Measurements from ENCODE around the gene SLC9A3. TPM values are rescaled to one million over a fixed set of nuclear protein-coding genes. Genes with fewer than 3 reads are reported as not detected.

The SLC9A3 gene
- total RNA-seq = 1 to 10 TPM; 3.7 to 5.9 (median 4.3) TPM

GRCh38 chr5:524234-524972, at the start of gene SLC9A3:
SLC9A3 (minus strand) TSS chr5:524449.
- no peaks in the 10 kb centered on the region for H3K9me3 ChIP-seq
- no peak within 1 kb of the TSS for H3K27ac ChIP-seq
- H3K4me1 ChIP-seq = peaks cover 28% of the 10 kb centered on the region
- no peaks in the 10 kb centered on the region for H3K36me3 ChIP-seq
- TF ChIP-seq POLR2A (IDR thresholded peaks at IDR 0.05) (no peak), EP300 (IDR thresholded peaks at IDR 0.05) (no peak), POLR2AphosphoS5 (IDR thresholded peaks at IDR 0.05) (no peak), CTCF (IDR thresholded peaks at IDR 0.05) (no peak)
- H3K4me3 ChIP-seq = peak within 1 kb of the TSS; percentile 33
- WGBS = no CpG with 5 or more reads among the region's 89 CpGs
- H3K27me3 ChIP-seq = peaks cover 98% of the 10 kb centered on the region
- DNase-seq (ENCODE audit: low spot score in 2 of 2) = no peak

- H3K9me3 ChIP-seq = no peaks in the 10 kb centered on the region
- peak in 1 of 2 donors; percentile 69 for DNase-seq (ENCODE audit: low spot score in 2 of 2)
- no peak overlapping the region for H3K27ac ChIP-seq
- no peak for TF ChIP-seq CTCF (IDR thresholded peaks at IDR 0.05)
- no peak for TF ChIP-seq POLR2A (IDR thresholded peaks at IDR 0.05)
- no peak for TF ChIP-seq POLR2AphosphoS5 (IDR thresholded peaks at IDR 0.05)
- no peak for TF ChIP-seq EP300 (IDR thresholded peaks at IDR 0.05)
- H3K36me3 ChIP-seq = no peaks in the 10 kb centered on the region
- H3K4me3 ChIP-seq = no peak overlapping the region
- peaks cover 54% of the 10 kb centered on the region for H3K27me3 ChIP-seq
- H3K4me1 ChIP-seq = no peaks in the 10 kb centered on the region
- WGBS = 41% methylated on average over 11 of the region's 16 CpGs
Observed at GRCh38 chr5:573976-574375, 49.7 kb upstream of the SLC9A3 start.

- Histone ChIP-seq H3K36me3 (no peaks in the 10 kb centered on the region), H3K4me1 (no peaks in the 10 kb centered on the region), H3K9me3 (no peaks in the 10 kb centered on the region), H3K4me3 (no peak overlapping the region), H3K27ac (no peak overlapping the region), H3K27me3 (peaks cover 55% of the 10 kb centered on the region)
- 88% methylated on average over 12 of the region's 12 CpGs for WGBS
- no peak for DNase-seq (ENCODE audit: low spot score in 2 of 2)
- TF ChIP-seq EP300 (IDR thresholded peaks at IDR 0.05) (no peak), CTCF (IDR thresholded peaks at IDR 0.05) (no peak), POLR2A (IDR thresholded peaks at IDR 0.05) (no peak)
Observed at GRCh38 chr5:573206-573605, 49.0 kb upstream of the SLC9A3 start.

GRCh38 chr5:572398-573019, 48.3 kb upstream of the SLC9A3 start:
- Histone ChIP-seq H3K4me1 (no peaks in the 10 kb centered on the region), H3K27ac (no peak overlapping the region), H3K9me3 (no peaks in the 10 kb centered on the region), H3K4me3 (no peak overlapping the region), H3K36me3 (no peaks in the 10 kb centered on the region), H3K27me3 (peaks cover 60% of the 10 kb centered on the region)
- no peak for DNase-seq (ENCODE audit: low spot score in 2 of 2)
- TF ChIP-seq CTCF (IDR thresholded peaks at IDR 0.05) (no peak), POLR2AphosphoS5 (IDR thresholded peaks at IDR 0.05) (no peak), POLR2A (IDR thresholded peaks at IDR 0.05) (no peak), EP300 (IDR thresholded peaks at IDR 0.05) (no peak)
- 50% methylated on average over 14 of the region's 14 CpGs for WGBS

- DNase-seq (ENCODE audit: low spot score in 2 of 2) = peak in 1 of 2 donors; percentile 45
- Histone ChIP-seq H3K27ac (no peak overlapping the region), H3K4me3 (no peak overlapping the region), H3K4me1 (no peaks in the 10 kb centered on the region), H3K27me3 (peaks cover 61% of the 10 kb centered on the region), H3K36me3 (no peaks in the 10 kb centered on the region), H3K9me3 (no peaks in the 10 kb centered on the region)
- no peak for TF ChIP-seq CTCF (IDR thresholded peaks at IDR 0.05)
- no peak for TF ChIP-seq POLR2A (IDR thresholded peaks at IDR 0.05)
- TF ChIP-seq POLR2AphosphoS5 (IDR thresholded peaks at IDR 0.05) = no peak
- no peak for TF ChIP-seq EP300 (IDR thresholded peaks at IDR 0.05)
- 85% methylated on average over 6 of the region's 13 CpGs for WGBS
Observed at GRCh38 chr5:571791-572190, 47.5 kb upstream of the SLC9A3 start.
